ENCODE results near the gene RASA1. TPM values are rescaled to one million over a fixed set of nuclear protein-coding genes. Genes with fewer than 3 reads are reported as not detected.

RASA1 gene
- total RNA-seq, 1 experiment from 2014 or later, result 23.0 TPM

- ChIA-PET POLR2A (no interaction called here), CTCF (no interaction called here)
- H3K36me3 ChIP-seq (ENCODE audit: control insufficient read depth, insufficient read depth, low read length), result no peaks in the 10 kb centered on the region; the same call in 1 of the 2 replicates
- Mint-ChIP-seq H3K27ac (ENCODE audit: unreplicated experiment) (no peak overlapping the region), H3K36me3 (ENCODE audit: insufficient read depth, unreplicated experiment) (peaks cover 12% of the 10 kb centered on the region), H3K27me3 (ENCODE audit: insufficient read depth, unreplicated experiment) (no peaks in the 10 kb centered on the region), H3K4me3 (ENCODE audit: unreplicated experiment) (no peak overlapping the region), H3K4me1 (ENCODE audit: low read depth, unreplicated experiment) (peaks cover 7% of the 10 kb centered on the region), H3K9me3 (ENCODE audit: unreplicated experiment) (no peaks in the 10 kb centered on the region)
- no peaks in the 10 kb centered on the region for H3K4me1 ChIP-seq
- DNase-seq, result no peak
- intact Hi-C loops (cut with micrococcal nuclease; ENCODE audit: unreplicated experiment), result no loop called here
- no TSS peak for BruUV-seq (replicated peaks)
- H3K9me3 ChIP-seq, result no peaks in the 10 kb centered on the region
- TF ChIP-seq CTCF (IDR thresholded peaks at IDR 0.05; ENCODE audit: insufficient read depth in 1 of 2, low read depth in 1 of 2, low read length in 1 of 2, severe bottlenecking in 1 of 2, unreplicated experiment in 1 of 2), result no peak
- no peak overlapping the region for H3K4me3 ChIP-seq (ENCODE audit: low read depth, low read length)
- no peaks in the 10 kb centered on the region for H3K27me3 ChIP-seq (replicated peaks; ENCODE audit: control insufficient read depth, insufficient read depth, low read length)
These were observed 86.8 kb downstream of the RASA1 start for GRCh38 chr5:87354496-87354895.

GRCh38 chr5:87359106-87359505 is 91.4 kb downstream of the RASA1 start:
- ChIA-PET CTCF (no interaction called here), POLR2A (no interaction called here)
- Mint-ChIP-seq H3K36me3 (ENCODE audit: insufficient read depth, unreplicated experiment) (peaks cover 12% of the 10 kb centered on the region), H3K4me1 (ENCODE audit: low read depth, unreplicated experiment) (no peaks in the 10 kb centered on the region), H3K27ac (ENCODE audit: unreplicated experiment) (no peak overlapping the region), H3K27me3 (ENCODE audit: insufficient read depth, unreplicated experiment) (no peaks in the 10 kb centered on the region), H3K4me3 (ENCODE audit: unreplicated experiment) (no peak overlapping the region), H3K9me3 (ENCODE audit: unreplicated experiment) (no peaks in the 10 kb centered on the region)
- no peak for TF ChIP-seq CTCF (IDR thresholded peaks at IDR 0.05; ENCODE audit: insufficient read depth in 1 of 2, low read depth in 1 of 2, low read length in 1 of 2, severe bottlenecking in 1 of 2, unreplicated experiment in 1 of 2)
- Histone ChIP-seq H3K4me3 (ENCODE audit: low read depth, low read length) (no peak overlapping the region), H3K9me3 (no peaks in the 10 kb centered on the region), H3K36me3 (ENCODE audit: control insufficient read depth, insufficient read depth, low read length) (no peaks in the 10 kb centered on the region; the same call in none of the 2 replicates), H3K27me3 (replicated peaks; ENCODE audit: control insufficient read depth, insufficient read depth, low read length) (no peaks in the 10 kb centered on the region), H3K4me1 (no peaks in the 10 kb centered on the region)
- no peak for DNase-seq
- no TSS peak for BruUV-seq (replicated peaks)
- intact Hi-C loops (cut with micrococcal nuclease; ENCODE audit: unreplicated experiment), result no loop called here

- H3K36me3 ChIP-seq (ENCODE audit: control insufficient read depth, insufficient read depth, low read length), result no peaks in the 10 kb centered on the region; the same call in none of the 2 replicates
- H3K36me3 Mint-ChIP-seq (ENCODE audit: insufficient read depth, unreplicated experiment), result peaks cover 20% of the 10 kb centered on the region
- H3K27ac Mint-ChIP-seq (ENCODE audit: unreplicated experiment), result no peak overlapping the region
- no peaks in the 10 kb centered on the region for H3K9me3 Mint-ChIP-seq (ENCODE audit: unreplicated experiment)
- intact Hi-C loops (cut with micrococcal nuclease; ENCODE audit: unreplicated experiment), result no loop called here
- H3K27me3 ChIP-seq (replicated peaks; ENCODE audit: control insufficient read depth, insufficient read depth, low read length), result no peaks in the 10 kb centered on the region
- TF ChIP-seq CTCF (IDR thresholded peaks at IDR 0.05; ENCODE audit: insufficient read depth in 1 of 2, low read depth in 1 of 2, low read length in 1 of 2, severe bottlenecking in 1 of 2, unreplicated experiment in 1 of 2), result no peak
- no peaks in the 10 kb centered on the region for H3K4me1 Mint-ChIP-seq (ENCODE audit: low read depth, unreplicated experiment)
- ChIA-PET CTCF (interaction anchor here (0.6 kb wide), 1 partner anchor 8 kb away, joined by 5 read pairs; no protein-coding TSS in a partner anchor), POLR2A (no interaction called here)
- no peaks in the 10 kb centered on the region for H3K4me1 ChIP-seq
- H3K4me3 ChIP-seq (ENCODE audit: low read depth, low read length), result no peak overlapping the region
- no peaks in the 10 kb centered on the region for H3K27me3 Mint-ChIP-seq (ENCODE audit: insufficient read depth, unreplicated experiment)
- no peaks in the 10 kb centered on the region for H3K9me3 ChIP-seq
- no peak overlapping the region for H3K4me3 Mint-ChIP-seq (ENCODE audit: unreplicated experiment)
- no peak for DNase-seq
- BruUV-seq (replicated peaks), result no TSS peak
These were observed 92.4 kb downstream of the RASA1 start for GRCh38 chr5:87360132-87360531.

Data from Caco-2 (cell line).